Mesodermal cell (in vitro differentiated cells): ENCODE measurements around the gene FBXL17.

Experiments
- H3K27ac ChIP-seq: 2 replicates; pipeline ENCODE4 v1.7.0; 2013; ENCODE audit warnings: mild to moderate bottlenecking, low read depth, low read length, moderate library complexity; ENCODE audit not compliant: severe bottlenecking
- H3K36me3 ChIP-seq: 2 replicates; pipeline ENCODE4 v1.7.1; 2013; ENCODE audit warnings: mild to moderate bottlenecking, low read length, moderate library complexity; ENCODE audit not compliant: control insufficient read depth, insufficient read depth
- H3K4me1 ChIP-seq: one replicate; pipeline ENCODE4 v1.7.1; 2013; ENCODE audit warnings: mild to moderate bottlenecking, low read length; ENCODE audit not compliant: insufficient read depth, control insufficient read depth, poor library complexity, severe bottlenecking
- H3K4me3 ChIP-seq: 2 replicates; pipeline ENCODE4 v1.7.0; 2013; ENCODE audit warnings: low read length, control low read depth, mild to moderate bottlenecking; ENCODE audit not compliant: insufficient read depth, poor library complexity, severe bottlenecking; ENCODE audit errors: extremely low read depth
- H3K9me3 ChIP-seq: 2 replicates; pipeline ENCODE4 v1.7.1; 2013; ENCODE audit warnings: mild to moderate bottlenecking, low read length, moderate library complexity; ENCODE audit not compliant: control insufficient read depth
- WGBS, 2 experiments: methylation state at CpG; one replicate each; pipeline ENCODE4 v1.1.5; 2013; ENCODE audit warnings: missing lambda C conversion rate in 2 of 2; ENCODE audit not compliant: insufficient coverage in 2 of 2; 5-methylcytosine and 5-hydroxymethylcytosine counted together

The FBXL17 gene

GRCh38 chr5:107957051-107957450 lies 424.8 kb downstream of the FBXL17 start:
- H3K4me1 ChIP-seq = no peaks in the 10 kb centered on the region
- no peaks in the 10 kb centered on the region for H3K9me3 ChIP-seq
- no peak overlapping the region for H3K27ac ChIP-seq
- no peak overlapping the region for H3K4me3 ChIP-seq
- H3K36me3 ChIP-seq = no peaks in the 10 kb centered on the region
- WGBS, 2 experiments = no CpG with 5 or more reads among the region's 3 CpGs

DNA sequence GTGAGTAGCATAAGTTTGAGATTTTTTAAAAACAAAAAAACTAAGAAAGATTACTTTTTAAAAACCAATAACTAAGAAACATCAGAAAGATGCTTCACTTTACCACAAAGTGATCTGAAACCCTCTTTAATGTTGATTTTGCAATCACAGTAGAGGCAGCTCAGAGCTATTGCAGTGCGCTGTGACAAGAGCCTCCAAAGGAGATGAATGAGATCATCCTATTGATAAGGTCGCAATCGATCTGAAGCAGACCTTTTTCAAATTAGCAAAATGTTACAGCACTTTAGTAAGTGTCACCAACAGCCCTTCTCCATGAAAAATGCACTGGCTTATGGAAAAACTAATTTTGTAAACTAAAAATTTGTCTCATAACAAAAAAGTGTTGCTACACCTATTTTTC lies 426.6 kb downstream of the FBXL17 start:
- WGBS, 2 experiments = 63 to 67% methylated on average over 1 to 2 of the region's 3 CpGs
- H3K4me3 ChIP-seq = no peak overlapping the region
- H3K9me3 ChIP-seq = no peaks in the 10 kb centered on the region
- no peak overlapping the region for H3K27ac ChIP-seq
- H3K36me3 ChIP-seq = no peaks in the 10 kb centered on the region
- no peaks in the 10 kb centered on the region for H3K4me1 ChIP-seq

DNA sequence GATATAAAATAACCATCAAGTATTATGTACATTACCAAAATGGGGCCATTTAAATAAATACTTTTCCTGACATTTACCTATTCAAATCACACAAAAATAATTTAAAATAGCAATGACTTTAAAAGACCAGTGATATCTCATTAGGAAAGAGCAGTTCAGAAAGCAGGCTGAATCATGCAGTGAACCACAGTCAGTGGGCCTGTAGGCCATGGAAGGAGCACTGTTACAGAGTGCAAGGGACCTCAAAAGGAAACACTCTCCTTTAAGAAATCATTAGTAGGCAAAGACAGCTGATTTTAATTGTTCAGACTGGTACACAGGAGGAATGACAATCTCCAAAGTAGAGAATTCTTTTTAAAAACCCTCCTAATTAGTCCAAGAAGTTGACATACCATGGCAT lies 427.6 kb downstream of the FBXL17 start:
- H3K4me3 ChIP-seq = no peak overlapping the region
- H3K4me1 ChIP-seq = no peaks in the 10 kb centered on the region
- no peaks in the 10 kb centered on the region for H3K36me3 ChIP-seq
- no peaks in the 10 kb centered on the region for H3K9me3 ChIP-seq
- no peak overlapping the region for H3K27ac ChIP-seq

DNA sequence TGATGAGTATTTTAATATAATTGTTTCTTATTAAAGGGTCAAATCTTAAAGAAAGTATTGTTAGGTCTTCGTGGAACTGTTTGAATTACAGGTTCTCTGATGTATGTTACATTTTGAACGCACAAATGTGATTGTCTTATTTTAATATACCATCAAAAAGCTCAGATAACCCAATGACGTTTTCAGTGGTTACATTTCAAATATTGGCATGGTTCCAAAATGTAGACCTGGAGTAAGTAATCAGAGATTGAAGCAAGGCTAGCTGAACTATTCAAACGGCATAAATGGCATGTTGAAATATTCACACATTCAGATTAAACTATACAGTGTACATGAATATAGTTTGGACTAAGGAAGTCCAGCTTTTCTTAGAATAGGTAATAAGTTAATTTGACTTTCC lies 429.4 kb downstream of the FBXL17 start:
- H3K27ac ChIP-seq = no peak overlapping the region
- 100% methylated on average over 2 of the region's 4 CpGs; no CpG with 5 or more reads in 1 of the 2 experiments for WGBS, 2 experiments
- no peaks in the 10 kb centered on the region for H3K36me3 ChIP-seq
- no peak overlapping the region for H3K4me3 ChIP-seq
- H3K4me1 ChIP-seq = no peaks in the 10 kb centered on the region
- no peaks in the 10 kb centered on the region for H3K9me3 ChIP-seq

DNA sequence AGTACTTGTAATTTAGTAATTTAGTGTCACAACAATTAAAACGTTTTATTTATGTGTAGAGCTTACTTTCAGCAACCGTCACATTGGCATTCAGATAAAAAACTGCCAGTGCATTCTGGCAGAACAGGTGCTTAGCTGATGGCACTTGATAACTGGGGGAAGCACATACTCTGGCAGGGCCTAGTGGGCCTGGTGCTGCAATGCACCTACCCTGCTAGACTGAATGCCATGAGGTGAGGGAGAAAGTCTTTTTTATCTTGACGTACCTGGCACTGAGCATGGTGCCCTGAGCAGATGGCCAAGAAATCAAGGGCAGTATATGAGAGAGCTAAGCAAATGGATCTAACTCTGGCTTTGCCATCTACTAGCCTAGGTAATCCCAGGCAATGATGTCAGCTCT lies 430.6 kb downstream of the FBXL17 start:
- Histone ChIP-seq H3K27ac (no peak overlapping the region), H3K4me1 (no peaks in the 10 kb centered on the region), H3K36me3 (no peaks in the 10 kb centered on the region), H3K4me3 (no peak overlapping the region), H3K9me3 (no peaks in the 10 kb centered on the region)
- WGBS, 2 experiments = 79 to 95% methylated on average over 2 to 3 of the region's 3 CpGs

DNA sequence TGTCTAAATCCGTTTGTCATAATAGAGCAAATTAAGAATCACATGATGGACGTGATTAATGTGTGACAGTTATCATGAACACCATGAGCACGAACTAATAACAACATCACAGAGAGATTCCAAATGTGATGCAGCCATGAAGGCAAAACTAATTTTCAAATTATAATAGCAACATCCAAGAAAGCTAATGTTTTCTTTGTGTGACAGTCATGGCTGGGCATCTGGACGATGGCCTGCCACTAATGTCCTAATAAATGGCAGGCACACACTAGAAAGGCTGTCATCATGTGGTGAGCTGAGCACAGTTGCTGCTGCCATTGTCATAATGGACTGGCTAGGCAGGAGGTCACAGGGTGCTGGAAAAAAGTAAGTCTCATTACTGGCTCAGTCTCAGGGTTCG lies 431.1 kb downstream of the FBXL17 start:
- Histone ChIP-seq H3K4me1 (no peaks in the 10 kb centered on the region), H3K9me3 (no peaks in the 10 kb centered on the region), H3K4me3 (no peak overlapping the region), H3K27ac (no peak overlapping the region), H3K36me3 (no peaks in the 10 kb centered on the region)
- 78 to 79% methylated on average over 1 to 2 of the region's 5 CpGs for WGBS, 2 experiments

GRCh38 chr5:107949688-107950341 lies 432.1 kb downstream of the FBXL17 start:
- Histone ChIP-seq H3K36me3 (no peaks in the 10 kb centered on the region), H3K9me3 (no peaks in the 10 kb centered on the region), H3K4me3 (no peak overlapping the region), H3K4me1 (no peaks in the 10 kb centered on the region), H3K27ac (no peak overlapping the region)
- WGBS, 2 experiments = 94 to 95% methylated on average over 3 to 5 of the region's 6 CpGs

GRCh38 chr5:107948377-107948776 lies 433.5 kb downstream of the FBXL17 start:
- WGBS, 2 experiments = 63 to 100% methylated on average over 1 of the region's 1 CpG
- H3K4me1 ChIP-seq = no peaks in the 10 kb centered on the region
- H3K36me3 ChIP-seq = no peaks in the 10 kb centered on the region
- H3K4me3 ChIP-seq = no peak overlapping the region
- H3K9me3 ChIP-seq = no peaks in the 10 kb centered on the region
- no peak overlapping the region for H3K27ac ChIP-seq

DNA sequence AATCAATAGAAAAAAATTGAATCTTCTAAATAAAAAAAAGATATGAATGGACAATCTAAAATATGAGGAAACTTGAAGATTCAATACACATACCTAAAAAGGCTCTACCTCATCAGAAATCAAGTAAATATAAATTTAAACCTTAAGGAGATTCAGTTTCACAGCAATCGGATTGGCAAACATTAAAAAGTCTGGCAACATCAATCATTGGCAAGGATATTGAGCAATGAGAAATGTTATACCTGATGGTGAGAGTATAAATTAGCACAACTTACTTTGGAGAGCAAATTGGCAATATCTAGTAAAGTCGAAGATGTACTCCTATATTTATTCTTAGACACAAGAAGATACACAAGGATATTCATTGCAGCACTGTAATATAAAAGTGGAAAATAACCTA lies 436.8 kb downstream of the FBXL17 start:
- Histone ChIP-seq H3K36me3 (no peaks in the 10 kb centered on the region), H3K4me1 (no peaks in the 10 kb centered on the region), H3K4me3 (no peak overlapping the region), H3K27ac (no peak overlapping the region), H3K9me3 (no peaks in the 10 kb centered on the region)
- no CpG with 5 or more reads among the region's 2 CpGs for WGBS, 2 experiments

DNA sequence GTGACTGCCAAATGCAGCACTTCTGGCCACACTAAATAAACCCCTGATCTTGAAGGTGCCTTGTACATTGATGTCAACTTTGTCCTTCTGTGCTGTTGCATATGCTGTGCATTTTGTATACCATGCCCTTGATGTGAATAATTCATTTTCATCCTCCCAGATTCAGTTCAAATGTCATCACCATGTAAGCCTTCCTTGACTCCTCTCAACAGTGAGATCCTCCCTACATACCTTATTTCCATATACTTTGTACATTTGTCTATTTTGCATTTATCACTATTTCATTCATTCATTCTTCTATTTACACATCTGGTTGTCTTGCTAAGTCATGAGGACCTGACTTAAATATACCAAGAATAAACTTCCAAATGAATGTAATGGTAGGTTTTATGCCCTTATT lies 438.0 kb downstream of the FBXL17 start:
- Histone ChIP-seq H3K4me3 (no peak overlapping the region), H3K4me1 (no peaks in the 10 kb centered on the region), H3K36me3 (no peaks in the 10 kb centered on the region), H3K27ac (no peak overlapping the region), H3K9me3 (no peaks in the 10 kb centered on the region)

- 91 to 100% methylated on average over 1 of the region's 2 CpGs for WGBS, 2 experiments
- no peaks in the 10 kb centered on the region for H3K9me3 ChIP-seq
- no peaks in the 10 kb centered on the region for H3K36me3 ChIP-seq
- H3K4me1 ChIP-seq = no peaks in the 10 kb centered on the region
- no peak overlapping the region for H3K27ac ChIP-seq
- no peak overlapping the region for H3K4me3 ChIP-seq
Measured at GRCh38 chr5:107941036-107941435, 440.9 kb downstream of the FBXL17 start.
